ENCODE measurements around the gene PRR7.

PRR7 gene

GRCh38 chr5:177501874-177502678, 55.5 kb downstream of the PRR7 start:
- Histone ChIP-seq H3K4me1 (ENCODE audit: control insufficient read depth in 1 of 2, insufficient read depth in 2 of 2, low read length in 2 of 2) (peaks cover 4 to 21% of the 10 kb centered on the region in 2 donors), H3K4me3 (ENCODE audit: low read depth in 1 of 2, low read length in 2 of 2) (no peak overlapping the region), H3K9me3 (ENCODE audit: control insufficient read depth in 1 of 2, low read length in 2 of 2) (no peaks in the 10 kb centered on the region), H3K27ac (ENCODE audit: low read length) (no peak overlapping the region), H3K36me3 (ENCODE audit: control insufficient read depth in 1 of 2, insufficient read depth in 2 of 2, low read length in 2 of 2) (peaks cover 0 to 9% of the 10 kb centered on the region in 2 donors), H3K27me3 (ENCODE audit: low read depth, low read length) (no peaks in the 10 kb centered on the region)

GRCh38 chr5:177502886-177503285, 56.3 kb downstream of the PRR7 start:
- Histone ChIP-seq H3K27me3 (ENCODE audit: low read depth, low read length) (no peaks in the 10 kb centered on the region), H3K4me1 (ENCODE audit: control insufficient read depth in 1 of 2, insufficient read depth in 2 of 2, low read length in 2 of 2) (peaks cover 4 to 19% of the 10 kb centered on the region in 2 donors), H3K27ac (ENCODE audit: low read length) (no peak overlapping the region), H3K4me3 (ENCODE audit: low read depth in 1 of 2, low read length in 2 of 2) (no peak overlapping the region), H3K9me3 (ENCODE audit: control insufficient read depth in 1 of 2, low read length in 2 of 2) (no peaks in the 10 kb centered on the region), H3K36me3 (ENCODE audit: control insufficient read depth in 1 of 2, insufficient read depth in 2 of 2, low read length in 2 of 2) (peaks cover 0 to 9% of the 10 kb centered on the region in 2 donors)

- H3K27ac ChIP-seq (ENCODE audit: low read length), result no peak overlapping the region
- H3K36me3 ChIP-seq (ENCODE audit: control insufficient read depth in 1 of 2, insufficient read depth in 2 of 2, low read length in 2 of 2), result peaks cover 0 to 9% of the 10 kb centered on the region in 2 donors
- no peaks in the 10 kb centered on the region for H3K27me3 ChIP-seq (ENCODE audit: low read depth, low read length)
- no peaks in the 10 kb centered on the region for H3K9me3 ChIP-seq (ENCODE audit: control insufficient read depth in 1 of 2, low read length in 2 of 2)
- no peak overlapping the region for H3K4me3 ChIP-seq (ENCODE audit: low read depth in 1 of 2, low read length in 2 of 2)
- H3K4me1 ChIP-seq (ENCODE audit: control insufficient read depth in 1 of 2, insufficient read depth in 2 of 2, low read length in 2 of 2), result peaks cover 4 to 13% of the 10 kb centered on the region in 2 donors
These were observed 56.9 kb downstream of the PRR7 start for GRCh38 chr5:177503351-177504085.

- H3K27me3 ChIP-seq (ENCODE audit: low read depth, low read length), result no peaks in the 10 kb centered on the region
- peaks cover 4 to 12% of the 10 kb centered on the region in 2 donors for H3K4me1 ChIP-seq (ENCODE audit: control insufficient read depth in 1 of 2, insufficient read depth in 2 of 2, low read length in 2 of 2)
- H3K4me3 ChIP-seq (ENCODE audit: low read depth in 1 of 2, low read length in 2 of 2), result no peak overlapping the region
- H3K9me3 ChIP-seq (ENCODE audit: control insufficient read depth in 1 of 2, low read length in 2 of 2), result no peaks in the 10 kb centered on the region
- H3K27ac ChIP-seq (ENCODE audit: low read length), result no peak overlapping the region
- H3K36me3 ChIP-seq (ENCODE audit: control insufficient read depth in 1 of 2, insufficient read depth in 2 of 2, low read length in 2 of 2), result peaks cover 0 to 9% of the 10 kb centered on the region in 2 donors
These were observed 57.8 kb downstream of the PRR7 start for GRCh38 chr5:177504086-177505056.

- H3K27ac ChIP-seq (ENCODE audit: low read length), result no peak overlapping the region
- H3K27me3 ChIP-seq (ENCODE audit: low read depth, low read length), result no peaks in the 10 kb centered on the region
- H3K4me3 ChIP-seq (ENCODE audit: low read depth in 1 of 2, low read length in 2 of 2), result no peak overlapping the region
- peaks cover 4 to 12% of the 10 kb centered on the region in 2 donors for H3K4me1 ChIP-seq (ENCODE audit: control insufficient read depth in 1 of 2, insufficient read depth in 2 of 2, low read length in 2 of 2)
- peaks cover 0 to 11% of the 10 kb centered on the region in 2 donors for H3K36me3 ChIP-seq (ENCODE audit: control insufficient read depth in 1 of 2, insufficient read depth in 2 of 2, low read length in 2 of 2)
- H3K9me3 ChIP-seq (ENCODE audit: control insufficient read depth in 1 of 2, low read length in 2 of 2), result no peaks in the 10 kb centered on the region
These were observed 58.5 kb downstream of the PRR7 start for GRCh38 chr5:177505075-177505474.
